ENCODE data around the gene ALCAM. TPM values are rescaled to one million over a fixed set of nuclear protein-coding genes. Genes with fewer than 3 reads are reported as not detected.

Gene ALCAM
- total and polyA plus RNA-seq, 2 of the 8 experiments (the other 6 are each of a cell fraction or from before 2014, with no cell fraction given): 10.8 to 33.0 TPM

DNA sequence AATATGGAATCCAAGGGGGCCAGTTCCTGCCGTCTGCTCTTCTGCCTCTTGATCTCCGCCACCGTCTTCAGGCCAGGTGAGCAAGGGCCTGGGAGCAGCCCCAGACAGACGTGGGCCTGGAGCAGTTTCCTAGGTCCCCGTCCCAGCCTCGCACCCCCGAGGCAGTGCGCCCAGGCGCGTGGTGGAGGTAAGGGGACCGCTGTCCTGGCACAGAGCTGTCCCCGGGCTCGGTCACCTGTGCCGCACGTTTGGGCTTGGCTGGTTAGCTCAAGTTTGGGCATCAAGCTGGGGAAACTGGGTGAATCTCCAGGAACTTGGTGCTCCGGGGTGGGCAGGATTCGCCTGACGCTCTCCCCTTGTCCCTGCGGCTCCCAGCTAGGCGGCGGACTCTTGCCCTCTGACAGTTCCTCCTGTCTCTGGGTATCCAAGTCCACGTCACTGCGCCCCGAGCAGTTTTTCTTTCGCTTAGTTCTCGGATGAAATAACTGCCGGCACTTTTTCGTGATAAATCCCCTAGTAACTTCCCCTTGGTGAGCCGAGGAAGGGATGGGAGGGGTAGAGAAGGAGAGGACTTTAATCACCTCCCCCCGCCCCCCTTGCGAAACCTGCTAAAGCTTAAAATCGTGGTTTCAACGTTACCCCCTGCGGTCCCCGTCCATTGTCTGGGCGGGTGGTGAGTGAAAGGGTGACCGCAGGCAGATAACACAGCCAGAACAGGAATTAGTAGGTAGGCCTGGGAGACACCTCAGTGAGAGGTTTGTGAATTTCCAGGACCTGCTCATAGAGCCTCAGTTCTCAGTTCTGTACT, 901 bp downstream of the ALCAM start:
- Histone ChIP-seq H3K4me2 (ENCODE audit: insufficient read depth in 1 of 2, low read depth in 2 of 2, low read length in 2 of 2) (peak overlapping the region; percentile 98 to 99), H3K4ac (replicated peaks; ENCODE audit: insufficient read length, low read depth, low read length) (peak overlapping the region; percentile 76), H3K79me1 (ENCODE audit: low read depth, low read length) (no peaks in the 10 kb centered on the region), H3K27ac (ENCODE audit: low read depth, low read length) (no peak overlapping the region), H2BK12ac (ENCODE audit: low read depth, low read length) (peak overlapping the region; percentile 60), H3K36me3 (ENCODE audit: control insufficient read depth in 2 of 4, insufficient read depth in 4 of 4, low read length in 3 of 4) (no peaks in the 10 kb centered on the region), H4K20me1 (replicated peaks in 1 of 2; ENCODE audit: control insufficient read depth in 1 of 2, insufficient read depth in 2 of 2, low read length in 2 of 2) (peaks cover 0 to 2% of the 10 kb centered on the region in 2 experiments), H3K4me3 (ENCODE audit: extremely low read depth in 1 of 4, insufficient read depth in 2 of 4, low read depth in 3 of 4, low read length in 4 of 4) (peak overlapping the region; percentile 47 to 76 (median 74)), H4K8ac (ENCODE audit: extremely low read depth, insufficient read depth, low read length) (no peak overlapping the region), H3K79me2 (ENCODE audit: control insufficient read depth in 1 of 2, insufficient read depth in 2 of 2, low read length in 2 of 2) (peaks cover 2 to 44% of the 10 kb centered on the region in 2 experiments; a peak in 3 of 4 replicates), H3K4me1 (replicated peaks in 1 of 4; ENCODE audit: control insufficient read depth in 3 of 4, insufficient read depth in 4 of 4, low read length in 3 of 4) (peaks cover 0 to 12% (median 5%) of the 10 kb centered on the region in 4 experiments; a peak in 6 of 7 replicates), H3K18ac (ENCODE audit: extremely low read depth, low read length) (peak overlapping the region; percentile 64; the same call in 1 of the 2 replicates), H3K9me3 (ENCODE audit: insufficient read depth in 2 of 2, low read depth in 1 of 2, low read length in 1 of 2) (no peaks in the 10 kb centered on the region), H2BK5ac (ENCODE audit: low read depth, low read length) (peak overlapping the region; percentile 13; the same call in 1 of the 2 replicates), H4K91ac (replicated peaks; ENCODE audit: insufficient read length, low read length) (peak overlapping the region; percentile 67), H3K23me2 (ENCODE audit: low read depth, low read length) (peaks cover 35% of the 10 kb centered on the region), H4K5ac (ENCODE audit: insufficient read length, low read depth, low read length) (peak overlapping the region; percentile 42), H3K56ac (replicated peaks; ENCODE audit: insufficient read length, low read depth, low read length) (no peak overlapping the region), H2BK20ac (ENCODE audit: low read length) (no peak overlapping the region), H2BK120ac (replicated peaks; ENCODE audit: low read depth, low read length) (peak overlapping the region; percentile 35), H3K27me3 (replicated peaks in 1 of 4; ENCODE audit: control insufficient read depth in 3 of 4, extremely low read depth in 1 of 4, insufficient read depth in 3 of 4, low read length in 3 of 4) (no peaks in the 10 kb centered on the region), H3K23ac (ENCODE audit: insufficient read length) (no peak overlapping the region), H2BK15ac (ENCODE audit: low read length) (no peak overlapping the region), H2AFZ (ENCODE audit: low read length) (peak overlapping the region; percentile 36; the same call in 1 of the 2 replicates), H2AK5ac (ENCODE audit: low read depth, low read length) (no peak overlapping the region), H3K14ac (ENCODE audit: insufficient read length) (no peak overlapping the region), H3K9ac (replicated peaks in 1 of 4; ENCODE audit: extremely low read depth in 1 of 4, low read depth in 3 of 4, low read length in 3 of 4) (peak overlapping the region in 3 of 4 experiments; percentile 35 to 56 (median 52); a peak in 5 of 7 replicates)
- no peak for FAIRE-seq
- peak in 1 of 2 experiments; percentile 71 for DNase-seq (ENCODE audit: low read depth in 1 of 2, low spot score in 2 of 2)
- 2% methylated on average over 35 of the region's 37 CpGs; no CpG with 5 or more reads in 1 of the 2 experiments for whole genome bisulfite sequencing, 2 experiments (ENCODE audit: extremely low coverage in 1 of 2, insufficient coverage in 1 of 2, insufficient read length in 1 of 2, insufficient replicate concordance in 2 of 2, low coverage in 1 of 2, low lambda C conversion rate in 2 of 2, missing lambda C conversion rate in 1 of 2)
- ChIA-PET POLR2A (ENCODE audit: partially characterized antibody) (no interaction called here), CTCF (ENCODE audit: partially characterized antibody) (interaction anchor here (0.7 to 2.4 kb wide), 4 partner anchors 139 to 771 kb away, joined by 3 to 8 read pairs (median 4); no protein-coding TSS in a partner anchor)
- TF ChIP-seq RAD21 (IDR thresholded peaks at IDR 0.05 in 1 of 2, conservative IDR thresholded peaks at IDR 0.05 in 1 of 2; ENCODE audit: low read depth in 2 of 2, low read length in 2 of 2) (no peak), CREB1 (IDR thresholded peaks at IDR 0.05) (0 out of 2 replicates have a peak, but pooled peaks have one; percentile 11), SIN3A (conservative IDR thresholded peaks at IDR 0.05 in 1 of 2, IDR thresholded peaks at IDR 0.05 in 1 of 2; ENCODE audit: low read depth in 1 of 2, low read length in 2 of 2) (peak in 1 of 2 experiments; percentile 52; a peak in 1 of 4 replicates), KDM4A (IDR thresholded peaks at IDR 0.05; ENCODE audit: low read depth, low read length, severe bottlenecking) (peak; percentile 96), ASH2L (IDR thresholded peaks at IDR 0.05; ENCODE audit: low read length) (peak; percentile 39), BACH1 (IDR thresholded peaks at IDR 0.05; ENCODE audit: low read length) (no peak), CEBPB (IDR thresholded peaks at IDR 0.05; ENCODE audit: low read depth, low read length) (no peak; the same call in 1 of the 2 replicates), CHD1 (IDR thresholded peaks at IDR 0.05; ENCODE audit: low read depth, low read length) (no peak), SP1 (IDR thresholded peaks at IDR 0.05; ENCODE audit: low read depth, low read length) (no peak)
- TF ChIP-seq, protein P1, sequence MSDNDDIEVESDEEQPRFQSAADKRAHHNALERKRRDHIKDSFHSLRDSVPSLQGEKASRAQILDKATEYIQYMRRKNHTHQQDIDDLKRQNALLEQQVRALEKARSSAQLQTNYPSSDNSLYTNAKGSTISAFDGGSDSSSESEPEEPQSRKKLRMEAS (IDR thresholded peaks at IDR 0.05): peak; percentile 80

Measured in H1 (cell line).